ENCODE measurements around the gene BCAS3. TPM values are rescaled to one million over a fixed set of nuclear protein-coding genes. Genes with fewer than 3 reads are reported as not detected.

BCAS3 gene
- total RNA-seq, 3 donors from 2014 or later, result 3.6 to 4.2 (median 4.1) TPM

DNA sequence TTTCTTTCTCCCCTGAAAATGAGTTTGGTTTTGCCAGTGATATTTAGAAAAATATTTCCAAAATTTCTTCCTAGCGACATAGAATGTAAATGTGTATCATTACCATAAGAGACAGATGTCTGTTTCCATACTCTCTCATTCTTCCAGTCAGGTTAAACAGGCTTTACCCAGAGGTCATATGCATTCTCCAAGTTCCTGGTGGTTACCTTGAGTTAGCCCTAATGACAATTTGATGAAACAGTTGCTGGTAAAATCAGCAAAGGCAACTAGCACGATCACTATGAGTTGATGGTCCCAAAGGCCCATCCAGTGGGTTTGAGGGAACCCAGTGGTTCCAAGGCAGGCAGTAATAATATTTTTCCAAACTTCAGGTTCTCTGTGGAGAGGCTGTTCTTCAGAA, 618.4 kb downstream of the BCAS3 start:
- ATAC-seq, result no peak
- DNase-seq, result no peak
- no peak overlapping the region for H3K4me3 Mint-ChIP-seq

DNA sequence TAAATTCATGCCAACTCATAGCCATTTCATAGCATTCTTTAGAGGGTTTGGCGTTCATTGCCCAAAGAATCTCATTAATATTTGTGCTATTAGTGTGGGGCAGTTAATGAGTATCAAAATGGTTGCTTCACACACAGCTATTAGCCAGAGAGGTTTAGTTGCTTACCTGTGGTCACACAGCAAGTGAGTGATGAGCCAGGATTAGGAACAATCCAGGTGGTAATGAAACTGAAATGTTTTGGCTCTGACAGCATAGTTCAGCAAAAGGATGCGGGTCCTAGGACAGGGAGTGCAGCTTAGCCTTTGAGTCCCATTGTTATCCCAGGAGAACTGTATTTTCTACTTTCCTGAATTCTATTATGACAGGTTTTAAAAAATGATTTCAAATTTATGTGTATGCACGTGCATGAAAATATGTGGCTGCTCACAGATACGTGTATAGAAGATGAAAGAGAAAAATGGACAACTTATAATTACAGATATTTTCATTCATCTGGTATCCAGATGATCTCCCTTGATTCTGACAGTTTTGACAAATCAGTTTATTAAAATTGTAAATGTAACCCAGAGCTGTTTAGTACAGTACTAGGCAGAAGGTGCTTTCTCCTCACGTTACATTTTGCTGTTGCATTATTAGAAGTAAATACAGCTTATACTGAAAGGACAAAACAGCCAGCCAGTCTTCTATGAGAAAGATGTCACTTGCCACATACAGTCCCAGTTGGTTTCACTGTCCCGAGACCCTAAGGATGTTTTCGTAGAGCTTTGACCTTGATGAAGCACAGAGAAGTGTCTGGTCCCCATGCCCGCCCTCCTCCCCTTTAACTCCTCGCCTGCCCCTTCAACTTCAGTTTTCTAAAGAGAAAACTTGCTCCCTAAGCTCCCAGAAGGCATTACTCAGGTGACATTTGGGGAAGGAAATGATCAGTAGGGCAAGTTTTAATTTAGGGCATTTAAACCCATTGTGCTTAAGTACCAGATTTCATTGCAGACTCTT, 622.2 kb downstream of the BCAS3 start:
- Mint-ChIP-seq H3K4me1 (ENCODE audit: low read depth) (no peaks in the 10 kb centered on the region), H3K4me3 (no peak overlapping the region), H3K36me3 (ENCODE audit: insufficient read depth) (peaks cover 3% of the 10 kb centered on the region), H3K9me3 (no peaks in the 10 kb centered on the region), H3K27me3 (ENCODE audit: low read depth) (no peaks in the 10 kb centered on the region)
- DNase-seq (no peak), ATAC-seq (no peak)

More for the DNA sequence above, 618.4 kb downstream of the BCAS3 start:
- peaks cover 1% of the 10 kb centered on the region for H3K36me3 Mint-ChIP-seq (ENCODE audit: insufficient read depth)
- H3K9me3 Mint-ChIP-seq, result no peaks in the 10 kb centered on the region
- no peaks in the 10 kb centered on the region for H3K4me1 Mint-ChIP-seq (ENCODE audit: low read depth)
- no peaks in the 10 kb centered on the region for H3K27me3 Mint-ChIP-seq (ENCODE audit: low read depth)

DNA sequence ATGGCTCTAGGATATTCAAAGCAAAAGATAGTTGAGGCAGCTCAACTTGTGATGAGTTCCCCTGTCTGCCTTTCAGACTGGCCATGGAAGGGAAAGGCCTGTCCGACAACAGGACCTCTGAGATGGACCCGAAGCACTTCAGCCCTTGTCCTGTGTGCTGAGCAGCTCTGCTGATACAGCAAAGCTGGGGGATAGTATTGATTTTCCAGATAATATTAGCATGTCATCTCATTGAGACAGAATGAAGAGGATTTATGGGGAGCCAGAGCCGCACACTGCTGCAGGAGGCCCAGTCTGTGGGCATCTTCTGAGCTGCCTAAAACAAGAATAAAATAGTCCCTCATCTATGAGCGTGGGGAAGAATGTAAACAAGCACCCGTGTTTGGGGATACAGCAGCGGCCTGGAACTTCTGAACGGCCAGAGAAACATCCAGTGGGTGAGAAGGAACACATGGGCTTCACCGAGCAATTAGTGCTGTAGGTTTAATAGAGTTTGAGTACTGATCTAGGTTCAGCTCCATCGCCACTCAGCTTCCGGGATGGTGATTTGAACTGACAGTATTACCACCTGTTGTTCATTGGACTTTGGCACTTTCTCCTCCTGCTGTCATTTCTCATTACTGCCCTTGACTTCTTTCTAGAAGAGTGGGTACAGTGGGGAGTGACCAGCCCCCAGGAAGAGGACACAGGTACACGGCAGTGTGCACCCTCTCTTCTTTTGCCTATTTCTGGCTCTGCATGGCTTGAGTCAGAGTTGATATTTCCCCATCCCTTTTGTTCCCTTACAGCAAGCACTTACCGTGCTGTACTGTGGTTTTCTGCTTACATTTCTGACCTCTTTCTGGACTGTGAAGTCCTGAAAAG, 625.5 kb downstream of the BCAS3 start:
- no peak for ATAC-seq
- H3K27me3 Mint-ChIP-seq (ENCODE audit: low read depth), result no peaks in the 10 kb centered on the region
- no peaks in the 10 kb centered on the region for H3K9me3 Mint-ChIP-seq
- peaks cover 3% of the 10 kb centered on the region for H3K36me3 Mint-ChIP-seq (ENCODE audit: insufficient read depth)
- no peak overlapping the region for H3K4me3 Mint-ChIP-seq
- DNase-seq, result no peak
- no peaks in the 10 kb centered on the region for H3K4me1 Mint-ChIP-seq (ENCODE audit: low read depth)

- peaks cover 3% of the 10 kb centered on the region for H3K36me3 Mint-ChIP-seq (ENCODE audit: insufficient read depth)
Measured at GRCh38 chr17:61303817-61304096, 626.1 kb downstream of the BCAS3 start.

DNA sequence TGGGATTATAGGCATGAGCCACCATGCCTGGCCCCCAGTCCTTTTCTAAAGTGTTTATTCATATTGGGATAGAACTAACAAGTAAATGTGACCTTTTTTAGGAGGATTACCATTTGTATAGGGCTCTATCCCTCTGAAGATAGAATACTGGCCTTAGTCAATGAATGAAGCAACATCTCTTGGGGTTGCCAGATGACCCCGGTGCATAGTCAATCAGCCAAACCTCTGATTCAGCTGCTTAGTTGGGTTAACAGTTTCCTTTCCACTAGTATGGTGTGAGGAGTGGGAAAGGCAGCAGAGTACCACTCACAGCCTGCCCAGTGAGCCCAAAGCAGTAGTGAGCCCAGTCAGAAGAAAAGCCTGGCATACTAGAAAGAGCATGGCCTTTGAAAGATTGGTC, 627.4 kb downstream of the BCAS3 start:
- ATAC-seq (no peak), DNase-seq (no peak)
- no peaks in the 10 kb centered on the region for H3K9me3 Mint-ChIP-seq
- H3K27me3 Mint-ChIP-seq (ENCODE audit: low read depth), result no peaks in the 10 kb centered on the region
- H3K4me1 Mint-ChIP-seq (ENCODE audit: low read depth), result no peaks in the 10 kb centered on the region
- H3K4me3 Mint-ChIP-seq, result no peak overlapping the region
- peaks cover 3% of the 10 kb centered on the region for H3K36me3 Mint-ChIP-seq (ENCODE audit: insufficient read depth)

More at GRCh38 chr17:61303817-61304096, 626.1 kb downstream of the BCAS3 start:
- H3K4me1 Mint-ChIP-seq (ENCODE audit: low read depth), result no peaks in the 10 kb centered on the region
- ATAC-seq, result no peak
- no peak for DNase-seq
- H3K27me3 Mint-ChIP-seq (ENCODE audit: low read depth), result no peaks in the 10 kb centered on the region
- H3K9me3 Mint-ChIP-seq, result no peaks in the 10 kb centered on the region
- no peak overlapping the region for H3K4me3 Mint-ChIP-seq

GRCh38 chr17:61306003-61306402, 628.4 kb downstream of the BCAS3 start:
- no peak overlapping the region for H3K4me3 Mint-ChIP-seq
- no peaks in the 10 kb centered on the region for H3K27me3 Mint-ChIP-seq (ENCODE audit: low read depth)
- no peak for ATAC-seq
- no peaks in the 10 kb centered on the region for H3K9me3 Mint-ChIP-seq
- no peak for DNase-seq
- H3K4me1 Mint-ChIP-seq (ENCODE audit: low read depth), result no peaks in the 10 kb centered on the region
- H3K36me3 Mint-ChIP-seq (ENCODE audit: insufficient read depth), result peaks cover 3% of the 10 kb centered on the region

DNA sequence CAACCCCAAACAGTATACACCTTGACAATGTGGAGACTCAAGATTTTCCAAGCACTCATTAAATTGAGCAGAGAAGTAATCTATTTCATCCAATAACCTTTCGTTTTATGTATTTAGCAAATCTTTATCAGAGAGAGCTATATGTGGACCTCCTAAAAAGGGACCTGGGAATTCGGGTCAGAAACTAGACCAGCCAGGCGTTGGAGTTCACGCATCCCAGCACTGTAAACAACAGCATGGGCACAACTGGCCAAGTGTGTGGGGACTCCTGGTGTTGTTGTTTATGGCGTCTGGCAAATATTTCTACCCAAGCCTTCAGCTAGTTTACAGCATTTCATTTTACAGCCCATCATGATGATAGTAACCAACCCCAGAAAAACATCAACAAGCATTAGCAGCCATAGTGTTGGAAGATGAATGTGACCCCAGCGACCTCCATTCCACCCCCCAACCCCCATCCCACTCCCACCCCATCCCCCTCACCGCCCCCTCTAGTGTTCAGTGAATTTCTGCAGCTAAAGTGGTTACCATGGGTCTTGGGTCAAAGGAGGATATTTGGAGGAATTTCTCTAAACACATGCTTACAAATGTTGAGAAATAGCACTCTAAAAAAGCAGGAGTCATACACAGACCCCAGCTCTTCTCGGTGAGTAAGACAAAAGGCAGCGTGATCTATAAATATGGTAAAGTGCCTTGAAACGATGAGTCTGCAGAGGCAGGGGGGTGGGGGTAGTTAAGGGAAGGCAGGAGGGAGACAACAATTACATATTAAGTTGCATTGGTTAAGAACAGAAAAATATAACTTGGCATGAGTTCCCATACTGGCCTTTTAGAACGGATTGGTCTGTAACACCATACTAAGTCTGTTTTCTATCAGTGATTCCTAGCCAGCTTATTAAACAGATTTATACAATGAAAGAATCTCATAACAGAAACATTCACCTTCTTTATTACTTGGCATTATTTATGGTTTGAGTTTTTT, 630.5 kb downstream of the BCAS3 start:
- no peak for DNase-seq
- no peak for ATAC-seq
- H3K27me3 Mint-ChIP-seq (ENCODE audit: low read depth), result no peaks in the 10 kb centered on the region
- no peak overlapping the region for H3K4me3 Mint-ChIP-seq
- no peaks in the 10 kb centered on the region for H3K9me3 Mint-ChIP-seq
- H3K4me1 Mint-ChIP-seq (ENCODE audit: low read depth), result no peaks in the 10 kb centered on the region
- peaks cover under 1% of the 10 kb centered on the region for H3K36me3 Mint-ChIP-seq (ENCODE audit: insufficient read depth)

GRCh38 chr17:61309362-61310256, 632.0 kb downstream of the BCAS3 start:
- no peak for ATAC-seq
- no peak overlapping the region for H3K4me3 Mint-ChIP-seq
- H3K27me3 Mint-ChIP-seq (ENCODE audit: low read depth), result no peaks in the 10 kb centered on the region
- H3K4me1 Mint-ChIP-seq (ENCODE audit: low read depth), result no peaks in the 10 kb centered on the region
- DNase-seq, result no peak
- H3K36me3 Mint-ChIP-seq (ENCODE audit: insufficient read depth), result peaks cover 2% of the 10 kb centered on the region
- H3K9me3 Mint-ChIP-seq, result no peaks in the 10 kb centered on the region

DNA sequence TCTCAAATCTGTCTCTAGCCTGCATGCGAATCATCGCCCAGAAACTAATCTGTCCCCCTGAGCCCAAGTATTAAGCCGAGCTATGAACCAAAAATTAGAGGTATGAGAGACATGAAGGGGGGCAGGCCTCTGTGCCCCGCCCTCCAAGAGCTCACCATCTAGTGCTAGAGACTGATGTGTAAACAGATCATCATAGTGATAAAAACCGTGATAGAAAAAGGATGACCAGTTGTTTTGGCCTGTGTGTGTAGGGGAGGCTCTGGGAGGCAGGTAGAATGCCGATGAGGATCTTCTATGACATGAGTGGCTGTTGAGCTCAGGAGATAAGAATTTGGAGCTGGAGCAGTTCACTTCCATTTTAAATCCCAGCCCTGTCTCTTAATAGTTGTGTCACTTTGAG, 632.9 kb downstream of the BCAS3 start:
- Mint-ChIP-seq H3K36me3 (ENCODE audit: insufficient read depth) (peaks cover 2% of the 10 kb centered on the region), H3K4me3 (no peak overlapping the region), H3K4me1 (ENCODE audit: low read depth) (no peaks in the 10 kb centered on the region), H3K27me3 (ENCODE audit: low read depth) (no peaks in the 10 kb centered on the region), H3K9me3 (no peaks in the 10 kb centered on the region)
- DNase-seq, result no peak
- ATAC-seq, result no peak

GRCh38 chr17:61312406-61313295, 635.0 kb downstream of the BCAS3 start:
- H3K4me1 Mint-ChIP-seq (ENCODE audit: low read depth), result no peaks in the 10 kb centered on the region

DNA sequence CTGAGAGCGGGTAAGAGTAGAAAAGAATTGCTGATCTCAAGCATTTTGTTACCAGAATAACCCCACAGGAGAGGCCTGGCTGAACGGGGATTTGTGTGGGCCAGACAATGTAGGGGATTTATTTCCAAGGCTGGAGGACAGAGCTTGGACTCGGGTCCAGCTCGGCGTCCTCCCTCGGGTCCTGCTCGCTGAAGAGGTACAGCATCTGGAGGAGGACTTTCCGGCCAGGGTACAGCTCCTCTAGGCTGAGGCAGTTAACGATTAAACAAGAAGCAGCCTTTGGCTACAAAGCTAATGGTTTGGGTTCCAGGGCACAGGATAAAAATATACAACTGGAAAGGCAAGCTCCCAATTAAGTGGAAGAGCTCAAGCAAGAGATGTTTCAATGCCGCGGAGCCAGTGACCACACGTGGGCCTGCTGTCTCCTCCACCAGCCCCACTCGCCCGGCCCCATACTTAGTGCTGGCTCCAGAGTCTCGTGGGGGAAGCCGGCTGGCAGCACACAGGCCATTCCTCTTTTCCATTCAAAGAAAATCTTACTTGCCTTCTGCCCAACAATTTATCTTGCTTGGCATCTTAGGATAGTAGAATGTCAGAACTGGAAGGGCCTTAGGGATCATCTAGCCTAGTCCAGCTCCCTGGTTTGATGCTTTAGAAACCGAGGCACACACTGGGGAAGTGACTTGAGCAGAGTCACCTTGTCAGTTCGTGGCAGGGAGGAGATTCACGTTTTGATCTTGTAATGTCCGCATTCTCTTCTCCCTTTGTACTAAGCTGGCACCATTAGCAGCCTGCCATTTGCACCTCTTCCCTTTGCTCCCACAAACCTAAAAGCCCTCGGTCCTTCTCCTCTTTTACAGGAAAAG, 636.0 kb downstream of the BCAS3 start:
- H3K9me3 Mint-ChIP-seq, result no peaks in the 10 kb centered on the region
- no peak overlapping the region for H3K4me3 Mint-ChIP-seq
- no peak for ATAC-seq
- no peaks in the 10 kb centered on the region for H3K27me3 Mint-ChIP-seq (ENCODE audit: low read depth)
- H3K36me3 Mint-ChIP-seq (ENCODE audit: insufficient read depth), result peaks cover 4% of the 10 kb centered on the region
- no peaks in the 10 kb centered on the region for H3K4me1 Mint-ChIP-seq (ENCODE audit: low read depth)
- no peak for DNase-seq

More at GRCh38 chr17:61312406-61313295, 635.0 kb downstream of the BCAS3 start:
- DNase-seq (no peak), ATAC-seq (no peak)
- H3K9me3 Mint-ChIP-seq, result no peaks in the 10 kb centered on the region
- no peak overlapping the region for H3K4me3 Mint-ChIP-seq
- H3K27me3 Mint-ChIP-seq (ENCODE audit: low read depth), result no peaks in the 10 kb centered on the region
- H3K36me3 Mint-ChIP-seq (ENCODE audit: insufficient read depth), result peaks cover 4% of the 10 kb centered on the region
